GM19023 (cell line): ENCODE measurements around the gene TMEM132D.

Experiments
- ATAC-seq: cut with Tn5 transposase; IDR thresholded peaks from one replicate; pipeline ENCODE4 v1.9.1; 2021; ENCODE audit warnings: mild to moderate bottlenecking, moderate library complexity; ENCODE audit not compliant: unreplicated experiment

The TMEM132D gene

GRCh38 chr12:129750421-129750820 is 153.4 kb downstream of the TMEM132D start:
- ATAC-seq = no peak

GRCh38 chr12:129746318-129746717 is 157.5 kb downstream of the TMEM132D start:
- ATAC-seq = no peak

- ATAC-seq = no peak
These were observed 174.7 kb downstream of the TMEM132D start for GRCh38 chr12:129729170-129729569.

GRCh38 chr12:129727100-129727499 is 176.7 kb downstream of the TMEM132D start:
- no peak for ATAC-seq

- ATAC-seq = no peak
These were observed 180.6 kb downstream of the TMEM132D start for GRCh38 chr12:129723260-129723659.

- no peak for ATAC-seq
These were observed 183.2 kb downstream of the TMEM132D start for GRCh38 chr12:129720618-129721017.

- ATAC-seq = no peak
These were observed 184.4 kb downstream of the TMEM132D start for GRCh38 chr12:129719416-129719815.

- ATAC-seq = no peak
These were observed 186.4 kb downstream of the TMEM132D start for GRCh38 chr12:129717438-129717837.

- no peak for ATAC-seq
These were observed 187.0 kb downstream of the TMEM132D start for GRCh38 chr12:129716825-129717224.

GRCh38 chr12:129706716-129707115 is 197.1 kb downstream of the TMEM132D start:
- no peak for ATAC-seq

GRCh38 chr12:129704232-129704830 is 199.5 kb downstream of the TMEM132D start:
- ATAC-seq = no peak

- ATAC-seq = no peak
These were observed 202.2 kb downstream of the TMEM132D start for GRCh38 chr12:129701631-129702101.

- ATAC-seq = no peak
These were observed 203.8 kb downstream of the TMEM132D start for GRCh38 chr12:129700036-129700435.

- ATAC-seq = no peak
These were observed 206.9 kb downstream of the TMEM132D start for GRCh38 chr12:129696926-129697325.

- ATAC-seq = no peak
These were observed 207.4 kb downstream of the TMEM132D start for GRCh38 chr12:129696405-129696804.

GRCh38 chr12:129693731-129694130 is 210.1 kb downstream of the TMEM132D start:
- ATAC-seq = no peak

- ATAC-seq = no peak
These were observed 216.1 kb downstream of the TMEM132D start for GRCh38 chr12:129687731-129688130.

- no peak for ATAC-seq
These were observed 222.0 kb downstream of the TMEM132D start for GRCh38 chr12:129681830-129682229.

- no peak for ATAC-seq
These were observed 222.7 kb downstream of the TMEM132D start for GRCh38 chr12:129681151-129681550.

- ATAC-seq = no peak
These were observed 227.4 kb downstream of the TMEM132D start for GRCh38 chr12:129676411-129676810.

GRCh38 chr12:129675947-129676346 is 227.9 kb downstream of the TMEM132D start:
- no peak for ATAC-seq

GRCh38 chr12:129675496-129675895 is 228.3 kb downstream of the TMEM132D start:
- no peak for ATAC-seq

- no peak for ATAC-seq
These were observed 230.0 kb downstream of the TMEM132D start for GRCh38 chr12:129673806-129674205.
